DMS114 treated with DMSO at 0.1 percent for 48 hours (cell line): ENCODE measurements around the gene CYP2C18.
"Not testable (repeated sequence)": the region's sequence is repeated elsewhere in the genome, so short reads cannot be mapped to it uniquely, and the experiment has no call there.

Source experiments
- DNase-seq: peaks from one replicate; lab custom pipeline; 2025; ENCODE audit not compliant: unreplicated experiment; lab: John Stamatoyannopoulos, UW

CYP2C18 gene

GRCh38 chr10:94683214-94684054 is at the start of gene CYP2C18:
Gene CYP2C18, plus strand, starts transcription at chr10:94683729. Its CDS starts 91 bp downstream, at chr10:94683820.
- DNase-seq = no peak

GRCh38 chr10:94638097-94638496 is 45.4 kb upstream of the CYP2C18 start:
- DNase-seq = not testable (repeated sequence)

GRCh38 chr10:94639902-94640301 is 43.6 kb upstream of the CYP2C18 start:
- no peak for DNase-seq

- no peak for DNase-seq
These were observed 43.0 kb upstream of the CYP2C18 start for GRCh38 chr10:94640562-94640961.

GRCh38 chr10:94641480-94641879 is 42.0 kb upstream of the CYP2C18 start:
- no peak for DNase-seq

GRCh38 chr10:94644352-94644751 is 39.2 kb upstream of the CYP2C18 start:
- DNase-seq = no peak

- DNase-seq = no peak
These were observed 38.2 kb upstream of the CYP2C18 start for GRCh38 chr10:94645285-94645684.

GRCh38 chr10:94655201-94655600 is 28.3 kb upstream of the CYP2C18 start:
- DNase-seq = not testable (repeated sequence)

GRCh38 chr10:94663061-94663460 is 20.5 kb upstream of the CYP2C18 start:
- DNase-seq = not testable (repeated sequence)

GRCh38 chr10:94666391-94667102 is 17.0 kb upstream of the CYP2C18 start:
- no peak for DNase-seq

- no peak for DNase-seq
These were observed 9.8 kb upstream of the CYP2C18 start for GRCh38 chr10:94673614-94674321.

- DNase-seq = no peak
These were observed 7.0 kb upstream of the CYP2C18 start for GRCh38 chr10:94676496-94676895.

- DNase-seq = no peak
These were observed 5.8 kb upstream of the CYP2C18 start for GRCh38 chr10:94677691-94678090.

- DNase-seq = no peak
These were observed 5.1 kb upstream of the CYP2C18 start for GRCh38 chr10:94678475-94678874.

- DNase-seq = no peak
These were observed 3.0 kb upstream of the CYP2C18 start for GRCh38 chr10:94680544-94680943.

GRCh38 chr10:94682636-94683035 is 893 bp upstream of the CYP2C18 start:
- DNase-seq = not testable (repeated sequence)

GRCh38 chr10:94687625-94688248 is 4.2 kb downstream of the CYP2C18 start:
- no peak for DNase-seq

GRCh38 chr10:94706089-94706488 is 22.6 kb downstream of the CYP2C18 start:
- DNase-seq = no peak

- DNase-seq = no peak
These were observed 27.0 kb downstream of the CYP2C18 start for GRCh38 chr10:94710578-94710977.

- DNase-seq = no peak
These were observed 42.3 kb downstream of the CYP2C18 start for GRCh38 chr10:94725871-94726270.

GRCh38 chr10:94735197-94735596 is 51.7 kb downstream of the CYP2C18 start:
- DNase-seq = no peak
